ENCODE data around the gene ELAVL4.

The ELAVL4 gene

GRCh38 chr1:50098591-50099021 is 10.1 kb upstream of the ELAVL4 start:
- Histone ChIP-seq H3K4me1 (ENCODE audit: insufficient read depth, low read length) (no peaks in the 10 kb centered on the region), H3K27me3 (ENCODE audit: insufficient read depth, low read length) (no peaks in the 10 kb centered on the region), H3K27ac (ENCODE audit: low read depth, low read length) (no peak overlapping the region), H3K4me3 (ENCODE audit: low read length) (no peak overlapping the region), H3K36me3 (ENCODE audit: insufficient read depth, low read length) (no peaks in the 10 kb centered on the region), H3K9me3 (ENCODE audit: insufficient read depth, low read depth, low read length) (peaks cover 7% of the 10 kb centered on the region; the same call in 1 of the 2 replicates), H3K9ac (ENCODE audit: low read depth, low read length) (no peak overlapping the region)
- 63% methylated on average over 1 of the region's 2 CpGs for WGBS

GRCh38 chr1:50099654-50100053 is 9.1 kb upstream of the ELAVL4 start:
- no peaks in the 10 kb centered on the region for H3K27me3 ChIP-seq (ENCODE audit: insufficient read depth, low read length)
- no peak overlapping the region for H3K27ac ChIP-seq (ENCODE audit: low read depth, low read length)
- no peaks in the 10 kb centered on the region for H3K4me1 ChIP-seq (ENCODE audit: insufficient read depth, low read length)
- no peak overlapping the region for H3K4me3 ChIP-seq (ENCODE audit: low read length)
- 64% methylated on average over 1 of the region's 1 CpG for WGBS
- H3K9ac ChIP-seq (ENCODE audit: low read depth, low read length): no peak overlapping the region
- peaks cover 7% of the 10 kb centered on the region; the same call in 1 of the 2 replicates for H3K9me3 ChIP-seq (ENCODE audit: insufficient read depth, low read depth, low read length)
- no peaks in the 10 kb centered on the region for H3K36me3 ChIP-seq (ENCODE audit: insufficient read depth, low read length)

GRCh38 chr1:50103615-50104081 is 5.1 kb upstream of the ELAVL4 start:
- Histone ChIP-seq H3K27me3 (ENCODE audit: insufficient read depth, low read length) (no peaks in the 10 kb centered on the region), H3K9ac (ENCODE audit: low read depth, low read length) (no peak overlapping the region), H3K4me3 (ENCODE audit: low read length) (no peak overlapping the region), H3K4me1 (ENCODE audit: insufficient read depth, low read length) (no peaks in the 10 kb centered on the region), H3K9me3 (ENCODE audit: insufficient read depth, low read depth, low read length) (peaks cover 3% of the 10 kb centered on the region; the same call in 1 of the 2 replicates), H3K36me3 (ENCODE audit: insufficient read depth, low read length) (no peaks in the 10 kb centered on the region), H3K27ac (ENCODE audit: low read depth, low read length) (no peak overlapping the region)
- WGBS: 75% methylated on average over 7 of the region's 7 CpGs

- no peaks in the 10 kb centered on the region for H3K9me3 ChIP-seq (ENCODE audit: insufficient read depth, low read depth, low read length)
- WGBS: 86% methylated on average over 3 of the region's 3 CpGs
- H3K9ac ChIP-seq (ENCODE audit: low read depth, low read length): no peak overlapping the region
- no peak overlapping the region for H3K4me3 ChIP-seq (ENCODE audit: low read length)
- no peaks in the 10 kb centered on the region for H3K27me3 ChIP-seq (ENCODE audit: insufficient read depth, low read length)
- no peak overlapping the region for H3K27ac ChIP-seq (ENCODE audit: low read depth, low read length)
- no peaks in the 10 kb centered on the region for H3K36me3 ChIP-seq (ENCODE audit: insufficient read depth, low read length)
- 0 out of 2 replicates have a peak, but pooled peaks cover under 1% of the 10 kb centered on the region for H3K4me1 ChIP-seq (ENCODE audit: insufficient read depth, low read length)
Observed at GRCh38 chr1:50105433-50105832, 3.3 kb upstream of the ELAVL4 start.

- Histone ChIP-seq H3K27ac (ENCODE audit: low read depth, low read length) (no peak overlapping the region), H3K4me3 (ENCODE audit: low read length) (no peak overlapping the region), H3K9ac (ENCODE audit: low read depth, low read length) (no peak overlapping the region), H3K27me3 (ENCODE audit: insufficient read depth, low read length) (no peaks in the 10 kb centered on the region), H3K36me3 (ENCODE audit: insufficient read depth, low read length) (no peaks in the 10 kb centered on the region), H3K4me1 (ENCODE audit: insufficient read depth, low read length) (peaks cover 8% of the 10 kb centered on the region), H3K9me3 (ENCODE audit: insufficient read depth, low read depth, low read length) (no peaks in the 10 kb centered on the region)
- 82% methylated on average over 12 of the region's 12 CpGs for WGBS
Observed at GRCh38 chr1:50106095-50106761, 2.5 kb upstream of the ELAVL4 start.

DNA sequence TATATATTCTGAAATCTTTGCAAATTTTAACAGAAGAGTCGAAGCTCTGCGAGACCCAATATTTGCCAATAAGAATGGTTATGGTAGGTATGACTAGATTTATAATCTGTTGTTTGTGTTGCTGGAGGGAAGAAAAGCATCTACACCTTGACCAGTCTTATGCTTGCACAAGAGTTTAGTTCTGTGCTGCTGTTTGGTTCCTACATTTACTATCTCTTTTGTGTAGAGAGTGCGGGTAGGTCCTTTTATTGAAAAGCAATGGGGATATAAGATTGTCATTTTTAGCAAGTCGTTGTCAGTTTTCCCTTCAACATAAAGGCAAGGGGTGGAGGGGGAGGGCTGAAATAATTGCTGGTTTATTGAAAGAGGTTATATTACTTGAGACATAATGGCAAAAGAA is 396 bp downstream of the ELAVL4 start:
- no peaks in the 10 kb centered on the region for H3K9me3 ChIP-seq (ENCODE audit: insufficient read depth, low read depth, low read length)
- no peak overlapping the region for H3K9ac ChIP-seq (ENCODE audit: low read depth, low read length)
- H3K4me3 ChIP-seq (ENCODE audit: low read length): no peak overlapping the region
- WGBS: 84% methylated on average over 4 of the region's 4 CpGs
- H3K27ac ChIP-seq (ENCODE audit: low read depth, low read length): no peak overlapping the region
- no peaks in the 10 kb centered on the region for H3K27me3 ChIP-seq (ENCODE audit: insufficient read depth, low read length)
- H3K4me1 ChIP-seq (ENCODE audit: insufficient read depth, low read length): peaks cover 8% of the 10 kb centered on the region
- no peaks in the 10 kb centered on the region for H3K36me3 ChIP-seq (ENCODE audit: insufficient read depth, low read length)

- WGBS: 90% methylated on average over 8 of the region's 8 CpGs
- Histone ChIP-seq H3K9ac (ENCODE audit: low read depth, low read length) (no peak overlapping the region), H3K4me3 (ENCODE audit: low read length) (no peak overlapping the region), H3K27ac (ENCODE audit: low read depth, low read length) (no peak overlapping the region), H3K36me3 (ENCODE audit: insufficient read depth, low read length) (no peaks in the 10 kb centered on the region), H3K9me3 (ENCODE audit: insufficient read depth, low read depth, low read length) (no peaks in the 10 kb centered on the region), H3K4me1 (ENCODE audit: insufficient read depth, low read length) (peaks cover 8% of the 10 kb centered on the region), H3K27me3 (ENCODE audit: insufficient read depth, low read length) (no peaks in the 10 kb centered on the region)
Observed at GRCh38 chr1:50109647-50110075, 941 bp downstream of the ELAVL4 start.

DNA sequence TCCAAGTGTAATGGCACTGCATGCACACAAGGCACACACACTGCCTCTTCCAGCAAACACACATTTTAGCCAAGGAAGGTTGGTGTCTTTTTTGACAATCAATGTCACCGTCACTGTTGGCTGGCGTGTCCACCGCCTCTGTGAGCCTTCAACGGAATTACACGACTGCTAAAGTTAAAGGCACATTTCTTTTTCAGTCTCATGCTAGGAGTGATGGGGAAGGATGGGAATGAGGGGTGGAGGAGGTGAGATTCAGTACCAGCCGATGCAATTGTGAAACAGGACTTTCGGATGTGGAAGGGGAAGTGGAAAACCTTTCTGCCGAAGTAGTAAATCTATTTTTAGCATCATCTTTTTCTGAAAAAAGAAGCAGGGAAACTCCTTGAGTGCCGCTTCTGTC is 1.4 kb downstream of the ELAVL4 start:
- no peak overlapping the region for H3K27ac ChIP-seq (ENCODE audit: low read depth, low read length)
- no peaks in the 10 kb centered on the region for H3K9me3 ChIP-seq (ENCODE audit: insufficient read depth, low read depth, low read length)
- no peak overlapping the region for H3K9ac ChIP-seq (ENCODE audit: low read depth, low read length)
- peaks cover 8% of the 10 kb centered on the region for H3K4me1 ChIP-seq (ENCODE audit: insufficient read depth, low read length)
- no peak overlapping the region for H3K4me3 ChIP-seq (ENCODE audit: low read length)
- H3K27me3 ChIP-seq (ENCODE audit: insufficient read depth, low read length): no peaks in the 10 kb centered on the region
- no peaks in the 10 kb centered on the region for H3K36me3 ChIP-seq (ENCODE audit: insufficient read depth, low read length)
- WGBS: 85% methylated on average over 9 of the region's 9 CpGs

DNA sequence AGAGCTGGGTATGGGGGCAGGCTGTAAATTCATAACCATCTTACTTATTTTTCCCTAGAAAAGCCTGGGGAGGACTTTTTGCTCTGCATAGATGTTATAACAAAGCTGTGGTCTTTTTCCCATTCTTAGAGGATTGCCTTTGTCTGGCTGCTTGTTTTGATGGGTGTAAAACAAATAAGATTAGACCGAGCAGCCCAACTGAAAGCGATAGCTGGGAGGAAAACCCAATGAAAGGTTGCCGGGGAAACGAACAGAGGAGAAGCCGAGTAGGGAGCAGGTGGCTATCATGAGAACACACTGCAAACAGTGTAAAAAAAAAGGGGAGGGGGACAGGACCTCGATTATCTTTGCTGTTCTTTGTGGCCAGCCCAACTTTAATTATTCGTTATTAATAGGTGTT is 1.9 kb downstream of the ELAVL4 start:
- no peak overlapping the region for H3K4me3 ChIP-seq (ENCODE audit: low read length)

GRCh38 chr1:50111503-50111902 is 2.8 kb downstream of the ELAVL4 start:
- 51% methylated on average over 2 of the region's 3 CpGs for WGBS
- Histone ChIP-seq H3K4me1 (ENCODE audit: insufficient read depth, low read length) (peaks cover 8% of the 10 kb centered on the region), H3K9ac (ENCODE audit: low read depth, low read length) (no peak overlapping the region), H3K27me3 (ENCODE audit: insufficient read depth, low read length) (no peaks in the 10 kb centered on the region), H3K36me3 (ENCODE audit: insufficient read depth, low read length) (no peaks in the 10 kb centered on the region), H3K27ac (ENCODE audit: low read depth, low read length) (no peak overlapping the region), H3K9me3 (ENCODE audit: insufficient read depth, low read depth, low read length) (no peaks in the 10 kb centered on the region), H3K4me3 (ENCODE audit: low read length) (no peak overlapping the region)

More for the DNA sequence above, 1.9 kb downstream of the ELAVL4 start:
- WGBS: 74% methylated on average over 6 of the region's 7 CpGs
- Histone ChIP-seq H3K4me1 (ENCODE audit: insufficient read depth, low read length) (peaks cover 8% of the 10 kb centered on the region), H3K9me3 (ENCODE audit: insufficient read depth, low read depth, low read length) (no peaks in the 10 kb centered on the region), H3K27ac (ENCODE audit: low read depth, low read length) (no peak overlapping the region), H3K9ac (ENCODE audit: low read depth, low read length) (no peak overlapping the region), H3K27me3 (ENCODE audit: insufficient read depth, low read length) (no peaks in the 10 kb centered on the region), H3K36me3 (ENCODE audit: insufficient read depth, low read length) (no peaks in the 10 kb centered on the region)

DNA sequence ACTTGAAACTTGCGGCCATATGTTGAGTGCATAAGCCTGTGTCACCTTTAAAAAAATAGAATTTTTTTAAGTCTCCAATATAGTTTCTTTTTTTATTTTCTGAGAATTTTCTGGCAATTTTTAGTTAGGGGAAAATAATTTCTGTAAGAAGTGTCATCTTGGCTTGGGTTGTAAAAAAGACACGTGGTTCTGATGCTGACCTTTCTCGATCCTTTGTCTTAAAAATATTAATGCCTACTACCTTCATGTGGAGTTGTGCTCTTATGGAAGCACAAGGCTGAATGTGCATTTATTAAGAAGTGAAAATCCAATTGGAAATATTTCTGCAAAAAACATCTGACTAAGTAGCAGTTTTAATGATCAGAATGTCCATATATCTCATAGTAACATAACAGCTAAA is 3.5 kb downstream of the ELAVL4 start:
- no peaks in the 10 kb centered on the region for H3K36me3 ChIP-seq (ENCODE audit: insufficient read depth, low read length)
- WGBS: 25% methylated on average over 1 of the region's 3 CpGs
- peaks cover 8% of the 10 kb centered on the region for H3K4me1 ChIP-seq (ENCODE audit: insufficient read depth, low read length)
- no peaks in the 10 kb centered on the region for H3K9me3 ChIP-seq (ENCODE audit: insufficient read depth, low read depth, low read length)
- no peak overlapping the region for H3K4me3 ChIP-seq (ENCODE audit: low read length)
- H3K27me3 ChIP-seq (ENCODE audit: insufficient read depth, low read length): no peaks in the 10 kb centered on the region
- no peak overlapping the region for H3K27ac ChIP-seq (ENCODE audit: low read depth, low read length)
- H3K9ac ChIP-seq (ENCODE audit: low read depth, low read length): no peak overlapping the region

GRCh38 chr1:50123071-50123470 is 14.4 kb downstream of the ELAVL4 start:
- H3K27ac ChIP-seq (ENCODE audit: low read depth, low read length): no peak overlapping the region
- no peaks in the 10 kb centered on the region for H3K27me3 ChIP-seq (ENCODE audit: insufficient read depth, low read length)
- no peaks in the 10 kb centered on the region for H3K36me3 ChIP-seq (ENCODE audit: insufficient read depth, low read length)

More at GRCh38 chr1:50123071-50123470, 14.4 kb downstream of the ELAVL4 start:
- no peaks in the 10 kb centered on the region for H3K4me1 ChIP-seq (ENCODE audit: insufficient read depth, low read length)
- H3K4me3 ChIP-seq (ENCODE audit: low read length): no peak overlapping the region
- no peaks in the 10 kb centered on the region for H3K9me3 ChIP-seq (ENCODE audit: insufficient read depth, low read depth, low read length)
- no peak overlapping the region for H3K9ac ChIP-seq (ENCODE audit: low read depth, low read length)

All from HUES64 (cell line).